ENCODE data around the gene PCGF2. TPM values are rescaled to one million over a fixed set of nuclear protein-coding genes. Genes with fewer than 3 reads are reported as not detected.
A peak's percentile ranks its signal among the peaks of the same experiment; 100 is the strongest.

The PCGF2 gene
- polyA plus RNA-seq, 3 donors: 0.60 TPM; not detected in 2

DNA sequence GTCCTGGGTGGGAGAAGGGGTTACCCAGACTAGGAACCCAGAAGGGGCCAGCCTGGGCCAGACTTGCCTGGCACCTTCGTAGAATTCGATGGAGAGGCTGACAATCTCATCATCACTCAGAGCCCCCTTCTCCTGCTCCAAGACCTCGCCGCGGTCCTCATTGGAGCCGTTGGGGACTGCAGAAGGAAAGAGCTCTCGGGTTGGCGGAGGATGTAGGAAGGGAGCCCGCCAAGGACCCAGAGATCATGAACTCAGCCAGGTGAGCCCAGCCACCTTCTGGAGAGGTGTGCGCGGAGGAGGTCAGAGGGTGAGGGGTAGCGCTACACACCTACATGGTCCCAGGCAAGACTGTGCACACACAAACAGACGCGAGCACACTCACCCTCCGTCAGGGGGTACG, 9.4 kb downstream of the PCGF2 start:
- no peak overlapping the region for H2AFZ ChIP-seq (ENCODE audit: insufficient read depth, low read depth, low read length, poor library complexity, severe bottlenecking)
- H3K27me3 ChIP-seq (ENCODE audit: control insufficient read depth in 2 of 2, insufficient read depth in 2 of 2, low read length in 2 of 2): peaks cover 0 to 4% of the 10 kb centered on the region in 2 donors
- peaks cover 0 to 8% of the 10 kb centered on the region in 2 donors for H3K36me3 ChIP-seq (replicated peaks in 1 of 2; ENCODE audit: control insufficient read depth in 1 of 2, insufficient read depth in 2 of 2, low read length in 2 of 2)
- Mint-ChIP-seq H3K27ac (peak overlapping the region in 1 of 7 donors; percentile 23), H3K4me3 (no peak overlapping the region), H3K9me3 (no peaks in the 10 kb centered on the region), H3K4me1 (peaks cover 2% of the 10 kb centered on the region), H3K27me3 (ENCODE audit: low read depth in 3 of 3) (peaks cover 28 to 39% (median 29%) of the 10 kb centered on the region in 3 donors), H3K36me3 (peaks cover under 1 to 7% of the 10 kb centered on the region in 2 donors)
- TF ChIP-seq, protein P1, sequence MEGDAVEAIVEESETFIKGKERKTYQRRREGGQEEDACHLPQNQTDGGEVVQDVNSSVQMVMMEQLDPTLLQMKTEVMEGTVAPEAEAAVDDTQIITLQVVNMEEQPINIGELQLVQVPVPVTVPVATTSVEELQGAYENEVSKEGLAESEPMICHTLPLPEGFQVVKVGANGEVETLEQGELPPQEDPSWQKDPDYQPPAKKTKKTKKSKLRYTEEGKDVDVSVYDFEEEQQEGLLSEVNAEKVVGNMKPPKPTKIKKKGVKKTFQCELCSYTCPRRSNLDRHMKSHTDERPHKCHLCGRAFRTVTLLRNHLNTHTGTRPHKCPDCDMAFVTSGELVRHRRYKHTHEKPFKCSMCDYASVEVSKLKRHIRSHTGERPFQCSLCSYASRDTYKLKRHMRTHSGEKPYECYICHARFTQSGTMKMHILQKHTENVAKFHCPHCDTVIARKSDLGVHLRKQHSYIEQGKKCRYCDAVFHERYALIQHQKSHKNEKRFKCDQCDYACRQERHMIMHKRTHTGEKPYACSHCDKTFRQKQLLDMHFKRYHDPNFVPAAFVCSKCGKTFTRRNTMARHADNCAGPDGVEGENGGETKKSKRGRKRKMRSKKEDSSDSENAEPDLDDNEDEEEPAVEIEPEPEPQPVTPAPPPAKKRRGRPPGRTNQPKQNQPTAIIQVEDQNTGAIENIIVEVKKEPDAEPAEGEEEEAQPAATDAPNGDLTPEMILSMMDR (IDR thresholded peaks at IDR 0.05): no peak
- no peak overlapping the region for H3K4me2 ChIP-seq (replicated peaks; ENCODE audit: extremely low read depth, low read length, poor library complexity, severe bottlenecking)
- DNase-seq: no peak
- no peak overlapping the region for H3K4me3 ChIP-seq (replicated peaks in 1 of 3; ENCODE audit: low read depth in 2 of 3, low read length in 3 of 3)
- peaks cover 10% of the 10 kb centered on the region for H4K20me1 ChIP-seq (ENCODE audit: insufficient read depth, low read length)
- no peaks in the 10 kb centered on the region for H3K79me2 ChIP-seq (ENCODE audit: insufficient read depth, low read length)
- 95% methylated on average over 13 of the region's 16 CpGs for WGBS (ENCODE audit: insufficient coverage)
- intact Hi-C loops (cut with micrococcal nuclease): no loop called here
- no peak overlapping the region for H3K27ac ChIP-seq (ENCODE audit: low read depth in 1 of 2, low read length in 2 of 2)
- no peaks in the 10 kb centered on the region for H3K4me1 ChIP-seq (ENCODE audit: control insufficient read depth in 1 of 2, insufficient read depth in 2 of 2, low read length in 2 of 2)
- no peak overlapping the region for H3K9ac ChIP-seq (ENCODE audit: insufficient read depth, low read length, poor library complexity, severe bottlenecking)
- H3K9me3 ChIP-seq (replicated peaks in 1 of 2; ENCODE audit: control insufficient read depth in 1 of 2, insufficient read depth in 1 of 2, low read length in 2 of 2): no peaks in the 10 kb centered on the region

DNA sequence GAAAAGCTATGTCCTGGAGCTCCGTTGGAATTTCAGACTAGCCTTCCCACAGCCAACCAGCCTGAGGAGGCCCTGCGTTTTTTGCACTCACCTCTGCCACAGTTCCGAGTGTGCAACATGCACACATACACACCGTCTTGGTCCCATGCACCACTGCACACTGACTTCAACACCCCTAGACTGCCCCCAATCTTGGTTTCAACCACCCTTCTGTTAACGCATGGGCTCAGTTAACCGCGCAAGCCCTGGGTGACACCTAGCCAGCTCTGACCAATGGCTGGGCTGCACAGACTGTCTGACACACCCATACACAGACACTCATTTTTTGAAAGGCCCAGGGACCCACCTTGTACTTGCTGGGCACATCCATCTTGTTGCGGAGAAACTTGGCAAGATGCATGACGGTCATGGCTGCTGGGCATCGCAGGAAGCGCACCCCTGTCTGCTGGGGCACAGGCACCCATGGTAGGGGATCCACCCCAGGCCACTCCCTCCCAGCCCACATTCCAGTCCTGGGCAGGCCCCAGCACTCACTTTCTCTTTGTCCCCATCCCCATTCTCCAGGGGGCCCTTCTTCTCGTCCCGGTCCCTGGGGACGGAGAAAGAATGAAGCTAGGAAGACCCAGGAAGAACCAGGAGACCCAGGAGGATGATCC, 10.0 kb downstream of the PCGF2 start:
- H3K27me3 ChIP-seq (ENCODE audit: control insufficient read depth in 2 of 2, insufficient read depth in 2 of 2, low read length in 2 of 2): peaks cover 0 to 4% of the 10 kb centered on the region in 2 donors
- no peak overlapping the region for H3K4me3 Mint-ChIP-seq
- H3K9me3 ChIP-seq (replicated peaks in 1 of 2; ENCODE audit: control insufficient read depth in 1 of 2, insufficient read depth in 1 of 2, low read length in 2 of 2): no peaks in the 10 kb centered on the region
- no peak overlapping the region for H3K27ac ChIP-seq (ENCODE audit: low read depth in 1 of 2, low read length in 2 of 2)
- H3K27ac Mint-ChIP-seq: no peak overlapping the region
- H4K20me1 ChIP-seq (ENCODE audit: insufficient read depth, low read length): peaks cover 10% of the 10 kb centered on the region
- H3K36me3 ChIP-seq (replicated peaks in 1 of 2; ENCODE audit: control insufficient read depth in 1 of 2, insufficient read depth in 2 of 2, low read length in 2 of 2): peaks cover 2 to 10% of the 10 kb centered on the region in 2 donors
- no peaks in the 10 kb centered on the region for H3K79me2 ChIP-seq (ENCODE audit: insufficient read depth, low read length)
- peaks cover 4% of the 10 kb centered on the region for H3K4me1 Mint-ChIP-seq
- WGBS (ENCODE audit: insufficient coverage): 88% methylated on average over 11 of the region's 14 CpGs
- no peaks in the 10 kb centered on the region for H3K9me3 Mint-ChIP-seq
- no peak overlapping the region for H3K9ac ChIP-seq (ENCODE audit: insufficient read depth, low read length, poor library complexity, severe bottlenecking)
- H3K4me2 ChIP-seq (replicated peaks; ENCODE audit: extremely low read depth, low read length, poor library complexity, severe bottlenecking): no peak overlapping the region
- peaks cover 25 to 33% (median 28%) of the 10 kb centered on the region in 3 donors for H3K27me3 Mint-ChIP-seq (ENCODE audit: low read depth in 3 of 3)
- H3K4me3 ChIP-seq (replicated peaks in 1 of 3; ENCODE audit: low read depth in 2 of 3, low read length in 3 of 3): no peak overlapping the region
- DNase-seq: no peak
- H2AFZ ChIP-seq (ENCODE audit: insufficient read depth, low read depth, low read length, poor library complexity, severe bottlenecking): no peak overlapping the region
- H3K4me1 ChIP-seq (ENCODE audit: control insufficient read depth in 1 of 2, insufficient read depth in 2 of 2, low read length in 2 of 2): no peaks in the 10 kb centered on the region
- H3K36me3 Mint-ChIP-seq: peaks cover 5 to 12% of the 10 kb centered on the region in 2 donors
- TF ChIP-seq, protein P1 (IDR thresholded peaks at IDR 0.05): no peak
- intact Hi-C loops (cut with micrococcal nuclease): no loop called here
